ENCODE data around the gene POLR2E.

The POLR2E gene

GRCh38 chr19:1042689-1043511, 52.3 kb downstream of the POLR2E start:
- no peak for DNase-seq

DNA sequence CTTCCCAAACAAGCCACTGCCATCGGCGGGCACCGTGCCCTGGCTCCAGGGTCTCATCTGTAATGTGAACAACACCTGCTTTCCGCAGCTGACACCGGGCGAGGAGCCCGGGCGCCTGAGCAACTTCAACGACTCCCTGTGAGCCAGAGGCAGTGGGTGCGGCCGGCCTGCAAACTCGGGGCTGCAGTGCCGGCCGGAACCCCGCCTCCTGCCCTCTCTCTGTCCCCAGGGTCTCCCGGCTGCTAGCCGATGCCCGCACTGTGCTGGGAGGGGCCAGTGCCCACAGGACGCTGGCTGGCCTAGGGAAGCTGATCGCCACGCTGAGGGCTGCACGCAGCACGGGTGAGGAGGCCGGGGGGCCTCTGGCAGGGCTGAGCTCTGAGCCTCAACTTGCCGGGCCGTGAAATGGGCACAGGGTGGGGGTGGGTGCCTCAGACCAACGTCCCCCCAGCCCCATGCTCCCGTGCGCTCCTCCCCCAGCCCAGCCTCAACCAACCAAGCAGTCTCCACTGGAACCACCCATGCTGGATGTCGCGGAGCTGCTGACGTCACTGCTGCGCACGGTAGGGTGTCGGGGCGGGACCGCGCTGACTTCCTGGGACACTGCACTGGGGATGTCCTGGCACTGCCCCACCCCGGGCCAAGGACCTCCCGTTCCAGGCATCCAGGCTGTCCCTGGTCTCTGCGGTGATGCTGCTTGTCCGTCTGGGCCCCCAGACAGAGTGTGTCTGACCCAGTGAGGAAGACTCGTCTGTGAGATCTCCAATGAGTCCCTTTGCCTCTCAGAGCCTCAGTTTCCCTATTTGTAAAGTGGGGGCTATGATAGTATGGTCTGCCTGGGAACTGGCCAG, 53.1 kb downstream of the POLR2E start:
- DNase-seq = no peak

DNA sequence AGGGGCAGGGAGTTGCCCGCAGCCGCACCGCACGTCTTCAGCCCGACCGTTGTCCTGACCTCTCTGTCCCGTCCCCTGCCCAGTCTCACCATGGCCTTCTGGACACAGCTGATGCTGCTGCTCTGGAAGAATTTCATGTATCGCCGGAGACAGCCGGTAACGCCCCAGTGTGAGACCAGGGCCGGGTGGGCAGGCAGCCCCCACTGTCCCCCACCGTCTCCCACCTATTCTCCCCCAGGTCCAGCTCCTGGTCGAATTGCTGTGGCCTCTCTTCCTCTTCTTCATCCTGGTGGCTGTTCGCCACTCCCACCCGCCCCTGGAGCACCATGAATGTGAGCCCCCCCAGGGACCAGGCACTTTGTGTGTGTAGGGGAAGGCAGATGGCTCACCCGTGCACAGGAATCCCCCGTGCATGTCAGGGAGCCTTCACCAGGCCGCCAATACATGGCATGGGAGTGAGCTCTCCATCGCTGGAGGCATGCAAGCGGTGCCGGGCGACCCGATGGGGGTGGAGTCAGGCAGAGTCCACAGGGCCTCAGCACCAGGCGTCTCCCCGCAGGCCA, 53.8 kb downstream of the POLR2E start:
- DNase-seq = no peak

- DNase-seq = peak; percentile 87
Observed at GRCh38 chr19:1040476-1041271, 54.5 kb downstream of the POLR2E start.

DNA sequence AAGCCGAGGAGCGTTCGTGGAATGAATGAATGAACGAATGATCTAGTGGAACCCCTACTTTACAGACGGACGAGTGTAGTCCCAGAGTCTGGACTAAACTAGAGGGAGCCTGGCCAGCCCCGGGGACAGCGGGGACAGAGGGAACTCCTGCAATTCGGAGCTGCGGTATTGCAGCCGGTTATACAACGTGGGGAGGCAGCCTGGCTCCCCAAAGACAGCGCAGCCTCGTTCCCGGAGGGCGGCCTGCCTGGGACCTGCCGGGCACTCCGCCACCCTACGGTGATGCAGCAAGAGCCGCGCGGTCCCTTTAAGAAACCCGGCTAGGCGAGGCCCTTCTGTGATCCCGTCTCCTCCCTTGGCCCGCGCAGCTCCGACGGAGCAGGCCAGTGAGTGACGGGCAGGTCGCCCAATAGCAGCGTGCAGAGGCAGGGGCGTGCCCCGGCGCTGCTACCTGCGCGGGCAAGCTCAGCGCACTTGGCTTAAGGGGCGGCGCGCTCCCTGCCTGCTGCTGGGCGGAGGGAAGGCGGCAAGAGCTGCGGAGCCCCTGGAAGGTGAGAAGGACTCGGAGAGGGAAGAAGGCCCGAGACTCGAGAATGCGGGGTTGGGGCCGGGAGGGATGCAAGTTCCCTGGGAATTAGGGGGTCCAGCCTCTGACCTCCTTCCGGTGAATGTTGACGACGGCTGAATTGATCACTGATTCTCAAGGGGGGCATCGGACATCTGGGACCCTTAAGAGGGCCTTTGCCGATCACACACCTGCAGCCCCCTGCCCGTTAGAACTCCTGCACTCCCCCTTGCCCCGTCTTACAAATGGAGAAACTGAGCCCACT, 55.3 kb downstream of the POLR2E start, which contains the start of gene ABCA7:
ABCA7 (plus strand) TSS at position 462 of the 830 bp plus-strand sequence. CDS start 1,255 bp downstream, outside the sequence.
- DNase-seq = peak; percentile 100

- no peak for DNase-seq
Observed at GRCh38 chr19:1038978-1039645, 56.1 kb downstream of the POLR2E start.

GRCh38 chr19:1037621-1038064, 57.5 kb downstream of the POLR2E start:
- DNase-seq = peak; percentile 48

Data from activated T-cell treated with anti-CD3 and anti-CD28 coated beads, Interleukin-2, amount 50 U/mL, for 1 hour (primary cell).